Left lung (tissue), 10 donors: ENCODE results near the gene TBC1D10A. TPM values are rescaled to one million over a fixed set of nuclear protein-coding genes. Genes with fewer than 3 reads are reported as not detected.

Source experiments
- ATAC-seq: fragments of 200-7000 bp; cut with Tn5 transposase; one replicate; pipeline ENCODE4 v1.9.1; 2020; ENCODE audit warnings: moderate library complexity
- DNase-seq, 4 donors: peaks; one replicate each; pipeline ENCODE4 v3.0.0-alpha.2; 2013 to 2020
- H3K27ac ChIP-seq, 2 donors: fragments of 200-600 bp; sonication (generic) in 1 of 2; one replicate each; pipeline versions ENCODE4 v1.5.0 to v1.8.0; 2020 to 2021
- H3K27me3 ChIP-seq, 2 donors: fragments of 200-600 bp; sonication (generic) in 1 of 2; one replicate each; pipeline versions ENCODE4 v1.5.0 to v1.8.0; 2020 to 2021
- H3K36me3 ChIP-seq, 2 donors: fragments of 200-600 bp; sonication (generic) in 1 of 2; one replicate each; pipeline versions ENCODE4 v1.5.0 to v1.8.0; 2020 to 2021
- H3K4me1 ChIP-seq, 2 donors: fragments of 200-600 bp; one replicate each; pipeline ENCODE4 v1.8.0; 2021
- H3K4me3 ChIP-seq, 2 donors: fragments of 200-600 bp; sonication (generic) in 1 of 2; one replicate each; pipeline versions ENCODE4 v1.5.0 to v1.8.0; 2020 to 2021; ENCODE audit warnings: mild to moderate bottlenecking in 1 of 2
- H3K9me3 ChIP-seq, 2 donors: fragments of 200-600 bp; sonication (generic) in 1 of 2; one replicate each; pipeline versions ENCODE4 v1.5.0 to v1.8.0; 2020 to 2021
- intact Hi-C, 2 donors: fragments of 100-400 bp; cut with DNase I; formaldehyde crosslinking; loops; one replicate each; pipeline versions ENCODE4 v1.11.2 to v1.14.2; 2022
- polyA plus RNA-seq, 6 donors: library from polyadenylated mRNA; unstranded; fragments of 120-200 nt; gene quantifications; one replicate each; pipeline ENCODE4 v1.2.1, GENCODE V29; 2013; ENCODE audit not compliant: insufficient read length in 6 of 6
- total RNA-seq, 2 donors: library from RNA; stranded (reverse); fragmentation: NEBNext Ultra II Directional; extraction: Animal tissue kit (Norgen Biotek cat#: 25700); gene quantifications; one replicate each; pipeline ENCODE4 v1.2.1, GENCODE V29; 2021
- TF ChIP-seq, protein P1 (sequence below), 2 donors: fragments of 200-600 bp; sonication (generic) in 1 of 2; IDR thresholded peaks; one replicate each; pipeline versions ENCODE4 v1.5.0 to v1.8.0; 2021; ENCODE audit warnings: antibody characterized with exemption in 2 of 2
- donor health status: DM: no; HTN: yes; CAD: no.
- donor health status: DM: no; HTN: no; CAD: no.

Gene TBC1D10A
- total and polyA plus RNA-seq, 8 donors: 15.4 to 25.4 (median 18.2) TPM

- peak in 1 of 4 donors; percentile 66 for DNase-seq
- Histone ChIP-seq H3K27ac (no peak overlapping the region), H3K4me1 (peaks cover 24 to 62% of the 10 kb centered on the region in 2 donors), H3K27me3 (no peaks in the 10 kb centered on the region), H3K36me3 (peaks cover 0 to 12% of the 10 kb centered on the region in 2 donors), H3K4me3 (no peak overlapping the region), H3K9me3 (no peaks in the 10 kb centered on the region)
- intact Hi-C loops: loop anchor here (5.0 to 10.0 kb wide), 2 partner anchors 99 to 101 kb away; partner anchors contain the start of gene RNF215 (in 2 of the 2)
- TF ChIP-seq, protein P1, sequence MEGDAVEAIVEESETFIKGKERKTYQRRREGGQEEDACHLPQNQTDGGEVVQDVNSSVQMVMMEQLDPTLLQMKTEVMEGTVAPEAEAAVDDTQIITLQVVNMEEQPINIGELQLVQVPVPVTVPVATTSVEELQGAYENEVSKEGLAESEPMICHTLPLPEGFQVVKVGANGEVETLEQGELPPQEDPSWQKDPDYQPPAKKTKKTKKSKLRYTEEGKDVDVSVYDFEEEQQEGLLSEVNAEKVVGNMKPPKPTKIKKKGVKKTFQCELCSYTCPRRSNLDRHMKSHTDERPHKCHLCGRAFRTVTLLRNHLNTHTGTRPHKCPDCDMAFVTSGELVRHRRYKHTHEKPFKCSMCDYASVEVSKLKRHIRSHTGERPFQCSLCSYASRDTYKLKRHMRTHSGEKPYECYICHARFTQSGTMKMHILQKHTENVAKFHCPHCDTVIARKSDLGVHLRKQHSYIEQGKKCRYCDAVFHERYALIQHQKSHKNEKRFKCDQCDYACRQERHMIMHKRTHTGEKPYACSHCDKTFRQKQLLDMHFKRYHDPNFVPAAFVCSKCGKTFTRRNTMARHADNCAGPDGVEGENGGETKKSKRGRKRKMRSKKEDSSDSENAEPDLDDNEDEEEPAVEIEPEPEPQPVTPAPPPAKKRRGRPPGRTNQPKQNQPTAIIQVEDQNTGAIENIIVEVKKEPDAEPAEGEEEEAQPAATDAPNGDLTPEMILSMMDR (IDR thresholded peaks at IDR 0.05): no peak
- no peak for ATAC-seq
Observed at GRCh38 chr22:30285846-30286200, 40.9 kb downstream of the TBC1D10A start.

- H3K36me3 ChIP-seq: peaks cover 0 to 12% of the 10 kb centered on the region in 2 donors
- no peak overlapping the region for H3K27ac ChIP-seq
- intact Hi-C loops: loop anchor here (5.0 to 10.0 kb wide), 2 partner anchors 99 to 102 kb away; partner anchors contain the start of gene RNF215 (in 2 of the 2)
- ATAC-seq (no peak), DNase-seq (peak in 1 of 4 donors; percentile 77)
- TF ChIP-seq, protein P1 (IDR thresholded peaks at IDR 0.05): no peak
- no peaks in the 10 kb centered on the region for H3K27me3 ChIP-seq
- H3K9me3 ChIP-seq: no peaks in the 10 kb centered on the region
- H3K4me3 ChIP-seq: no peak overlapping the region
- peaks cover 19 to 57% of the 10 kb centered on the region in 2 donors for H3K4me1 ChIP-seq
Observed at GRCh38 chr22:30285176-30285845, 41.4 kb downstream of the TBC1D10A start.

DNA sequence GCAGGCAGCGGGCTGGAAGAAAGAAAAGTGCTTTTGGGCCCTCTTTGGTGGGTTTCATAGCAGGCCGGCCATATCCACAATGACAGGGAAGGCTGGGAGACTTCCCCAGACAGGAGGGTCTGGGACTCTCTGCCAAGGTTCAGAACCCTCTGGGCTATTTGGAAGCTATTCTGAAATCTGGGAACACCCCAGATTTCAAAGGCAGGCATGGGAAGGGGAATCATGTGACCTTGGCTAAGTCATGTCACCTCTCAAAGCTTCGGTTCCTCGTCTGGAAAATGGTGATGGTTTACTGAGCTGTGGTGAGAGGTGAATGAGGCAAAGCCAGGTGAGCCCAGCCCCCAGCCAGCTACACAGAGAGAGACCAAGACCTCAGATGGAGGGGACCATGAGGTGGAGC is 42.1 kb downstream of the TBC1D10A start:
- Histone ChIP-seq H3K4me1 (peaks cover 14 to 56% of the 10 kb centered on the region in 2 donors), H3K27ac (no peak overlapping the region), H3K27me3 (no peaks in the 10 kb centered on the region), H3K36me3 (peaks cover 0 to 12% of the 10 kb centered on the region in 2 donors), H3K9me3 (no peaks in the 10 kb centered on the region), H3K4me3 (no peak overlapping the region)
- intact Hi-C loops: loop anchor here (5.0 to 10.0 kb wide), 2 partner anchors 100 to 103 kb away; partner anchors contain the start of gene RNF215 (in 2 of the 2)
- no peak for ATAC-seq
- DNase-seq: no peak
- TF ChIP-seq, protein P1 (IDR thresholded peaks at IDR 0.05): no peak

DNA sequence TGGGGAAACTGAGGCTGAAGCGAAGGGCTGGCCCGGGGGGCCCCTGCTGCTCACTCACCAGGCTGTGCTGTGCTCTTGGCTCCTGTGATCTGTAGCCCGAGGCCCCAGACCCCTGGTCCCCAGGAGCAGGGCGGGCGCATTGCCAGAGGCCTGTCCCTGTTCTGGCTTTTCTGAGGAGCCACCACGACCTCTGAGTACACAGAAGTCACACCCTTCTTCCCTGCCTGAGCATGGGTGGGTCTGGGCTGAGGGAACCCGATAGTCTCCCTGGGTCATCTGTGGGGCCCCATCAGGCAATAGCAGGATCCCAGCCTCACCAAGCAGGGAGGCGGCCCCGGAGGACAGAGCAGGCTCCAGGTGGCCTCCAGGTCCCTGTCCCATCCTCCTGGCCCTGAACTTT is 42.6 kb downstream of the TBC1D10A start:
- H3K27me3 ChIP-seq: no peaks in the 10 kb centered on the region
- ATAC-seq (no peak), DNase-seq (peak in 1 of 4 donors; percentile 66)
- no peaks in the 10 kb centered on the region for H3K9me3 ChIP-seq
- peaks cover 14 to 60% of the 10 kb centered on the region in 2 donors for H3K4me1 ChIP-seq
- intact Hi-C loops: loop anchor here in 1 of 2 donors (10.0 kb wide), 1 partner anchor 101 kb away; the partner anchor contains the start of gene RNF215
- H3K36me3 ChIP-seq: peaks cover 0 to 12% of the 10 kb centered on the region in 2 donors
- H3K4me3 ChIP-seq: no peak overlapping the region
- TF ChIP-seq, protein P1 (IDR thresholded peaks at IDR 0.05): no peak
- H3K27ac ChIP-seq: no peak overlapping the region

DNA sequence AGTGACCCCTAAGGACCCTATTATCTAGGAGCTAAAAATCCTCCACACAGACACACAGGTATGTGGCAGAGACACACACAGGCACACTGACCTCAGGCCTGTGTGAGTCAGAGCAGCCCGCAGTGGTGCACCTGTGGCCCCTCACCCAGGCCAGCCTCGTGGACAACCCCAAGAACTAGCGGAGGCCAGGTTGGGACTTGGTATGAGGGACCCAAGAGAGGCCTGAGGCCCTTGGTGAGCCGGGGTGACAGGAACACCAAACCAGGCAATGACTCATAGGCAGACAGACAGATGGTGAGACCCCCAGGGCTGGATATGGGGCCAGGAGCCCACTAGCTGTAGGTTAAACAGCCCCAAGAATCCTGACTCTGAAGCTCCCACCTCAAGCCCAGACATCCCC is 43.4 kb downstream of the TBC1D10A start:
- Histone ChIP-seq H3K9me3 (no peaks in the 10 kb centered on the region), H3K27ac (no peak overlapping the region), H3K4me1 (peaks cover 9 to 60% of the 10 kb centered on the region in 2 donors), H3K36me3 (peaks cover 0 to 12% of the 10 kb centered on the region in 2 donors), H3K4me3 (no peak overlapping the region), H3K27me3 (no peaks in the 10 kb centered on the region)
- no peak for ATAC-seq
- DNase-seq: peak in 1 of 4 donors; percentile 43
- intact Hi-C loops: loop anchor here in 1 of 2 donors (10.0 kb wide), 1 partner anchor 101 kb away; the partner anchor contains the start of gene RNF215
- TF ChIP-seq, protein P1 (IDR thresholded peaks at IDR 0.05): no peak
